ENCODE measurements around the gene BSDC1. TPM values are rescaled to one million over a fixed set of nuclear protein-coding genes. Genes with fewer than 3 reads are reported as not detected.
A peak's percentile ranks its signal among the peaks of the same experiment; 100 is the strongest.

The BSDC1 gene
- total and polyA plus RNA-seq, 2 of the 13 experiments (the other 11 are each of a cell fraction or from before 2014, with no cell fraction given): 40.3 to 64.2 TPM

DNA sequence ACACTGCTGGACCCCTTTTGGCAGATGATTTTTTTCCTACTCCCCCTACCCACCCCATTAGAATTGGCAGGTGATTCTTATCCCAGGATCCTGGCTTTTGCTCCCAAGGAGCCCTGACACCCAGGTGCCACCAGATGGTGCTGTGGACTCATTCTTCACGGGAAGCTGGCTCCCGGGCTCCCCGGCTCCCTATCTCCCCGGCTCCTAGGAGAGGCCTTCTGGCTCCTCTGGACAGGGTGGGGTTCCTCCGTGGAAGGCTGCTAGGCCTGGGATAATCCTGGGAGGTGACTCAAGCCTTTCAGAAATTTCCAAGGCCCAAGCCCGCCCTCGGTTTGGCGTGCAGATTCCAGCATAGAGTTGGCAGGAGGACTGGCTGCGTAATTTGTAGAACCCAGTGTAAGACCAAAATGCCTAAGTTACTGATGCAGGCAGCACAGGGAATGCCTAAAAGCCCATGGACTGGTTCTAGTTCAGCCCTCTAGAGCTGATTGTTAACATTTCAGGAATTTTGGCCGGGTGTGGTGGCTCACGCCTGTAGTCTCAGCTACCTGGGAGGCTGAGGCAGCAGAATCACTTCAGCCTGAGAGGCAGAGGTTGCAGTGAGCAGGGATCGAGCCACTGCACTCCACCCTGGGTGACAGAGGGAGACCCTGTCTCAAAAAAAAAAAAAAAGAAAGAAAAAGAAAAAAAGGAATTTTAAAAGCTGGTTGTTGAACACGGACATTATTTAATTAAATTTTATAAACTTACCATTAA is 6.8 kb upstream of the BSDC1 start (continued):
- TF ChIP-seq CCAR2 (optimal IDR thresholded peaks at IDR 0.05; ENCODE audit: low read depth, low read length) (no peak), NR2F1 (CRISPR knock-in tag; IDR thresholded peaks at IDR 0.05) (no peak), ZNF350 (CRISPR knock-in tag; IDR thresholded peaks at IDR 0.05; ENCODE audit: borderline replicate concordance, low read depth) (no peak), KMT2A (CRISPR knock-in tag; IDR thresholded peaks at IDR 0.05) (no peak), ZC3H13 (CRISPR knock-in tag; IDR thresholded peaks at IDR 0.05) (no peak), ZNF101 (CRISPR knock-in tag; IDR thresholded peaks at IDR 0.05; ENCODE audit: borderline replicate concordance, low read depth) (no peak), RBM39 (IDR thresholded peaks at IDR 0.05; ENCODE audit: low read depth, low read length, poor library complexity, severe bottlenecking) (no peak), SRSF9 (IDR thresholded peaks at IDR 0.05; ENCODE audit: borderline replicate concordance, insufficient read depth, low read depth, low read length, poor library complexity, severe bottlenecking) (no peak), ETV5 (CRISPR knock-in tag; IDR thresholded peaks at IDR 0.05; ENCODE audit: borderline replicate concordance) (no peak), ZNF501 (CRISPR knock-in tag; IDR thresholded peaks at IDR 0.05) (peak; percentile 71; the same call in 1 of the 2 replicates), EHMT2 (IDR thresholded peaks at IDR 0.05; ENCODE audit: borderline replicate concordance, low read depth, low read length) (no peak), ZNF282 (IDR thresholded peaks at IDR 0.05; ENCODE audit: partially characterized antibody) (no peak), ZNF24 (IDR thresholded peaks at IDR 0.05) (no peak), FOSL1 (CRISPR knock-in tag; IDR thresholded peaks at IDR 0.05; ENCODE audit: borderline replicate concordance) (no peak), ZNF772 (CRISPR knock-in tag; IDR thresholded peaks at IDR 0.05) (no peak)
- TF ChIP-seq, protein P1, sequence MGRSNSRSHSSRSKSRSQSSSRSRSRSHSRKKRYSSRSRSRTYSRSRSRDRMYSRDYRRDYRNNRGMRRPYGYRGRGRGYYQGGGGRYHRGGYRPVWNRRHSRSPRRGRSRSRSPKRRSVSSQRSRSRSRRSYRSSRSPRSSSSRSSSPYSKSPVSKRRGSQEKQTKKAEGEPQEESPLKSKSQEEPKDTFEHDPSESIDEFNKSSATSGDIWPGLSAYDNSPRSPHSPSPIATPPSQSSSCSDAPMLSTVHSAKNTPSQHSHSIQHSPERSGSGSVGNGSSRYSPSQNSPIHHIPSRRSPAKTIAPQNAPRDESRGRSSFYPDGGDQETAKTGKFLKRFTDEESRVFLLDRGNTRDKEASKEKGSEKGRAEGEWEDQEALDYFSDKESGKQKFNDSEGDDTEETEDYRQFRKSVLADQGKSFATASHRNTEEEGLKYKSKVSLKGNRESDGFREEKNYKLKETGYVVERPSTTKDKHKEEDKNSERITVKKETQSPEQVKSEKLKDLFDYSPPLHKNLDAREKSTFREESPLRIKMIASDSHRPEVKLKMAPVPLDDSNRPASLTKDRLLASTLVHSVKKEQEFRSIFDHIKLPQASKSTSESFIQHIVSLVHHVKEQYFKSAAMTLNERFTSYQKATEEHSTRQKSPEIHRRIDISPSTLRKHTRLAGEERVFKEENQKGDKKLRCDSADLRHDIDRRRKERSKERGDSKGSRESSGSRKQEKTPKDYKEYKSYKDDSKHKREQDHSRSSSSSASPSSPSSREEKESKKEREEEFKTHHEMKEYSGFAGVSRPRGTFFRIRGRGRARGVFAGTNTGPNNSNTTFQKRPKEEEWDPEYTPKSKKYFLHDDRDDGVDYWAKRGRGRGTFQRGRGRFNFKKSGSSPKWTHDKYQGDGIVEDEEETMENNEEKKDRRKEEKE (IDR thresholded peaks at IDR 0.05): no peak
- TF ChIP-seq, protein P2, sequence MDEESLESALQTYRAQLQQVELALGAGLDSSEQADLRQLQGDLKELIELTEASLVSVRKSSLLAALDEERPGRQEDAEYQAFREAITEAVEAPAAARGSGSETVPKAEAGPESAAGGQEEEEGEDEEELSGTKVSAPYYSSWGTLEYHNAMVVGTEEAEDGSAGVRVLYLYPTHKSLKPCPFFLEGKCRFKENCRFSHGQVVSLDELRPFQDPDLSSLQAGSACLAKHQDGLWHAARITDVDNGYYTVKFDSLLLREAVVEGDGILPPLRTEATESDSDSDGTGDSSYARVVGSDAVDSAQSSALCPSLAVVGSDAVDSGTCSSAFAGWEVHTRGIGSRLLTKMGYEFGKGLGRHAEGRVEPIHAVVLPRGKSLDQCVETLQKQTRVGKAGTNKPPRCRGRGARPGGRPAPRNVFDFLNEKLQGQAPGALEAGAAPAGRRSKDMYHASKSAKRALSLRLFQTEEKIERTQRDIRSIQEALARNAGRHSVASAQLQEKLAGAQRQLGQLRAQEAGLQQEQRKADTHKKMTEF (CRISPR knock-in tag; IDR thresholded peaks at IDR 0.05): 0 out of 2 replicates have a peak, but pooled peaks have one; percentile 46
- TF ChIP-seq, protein P3, sequence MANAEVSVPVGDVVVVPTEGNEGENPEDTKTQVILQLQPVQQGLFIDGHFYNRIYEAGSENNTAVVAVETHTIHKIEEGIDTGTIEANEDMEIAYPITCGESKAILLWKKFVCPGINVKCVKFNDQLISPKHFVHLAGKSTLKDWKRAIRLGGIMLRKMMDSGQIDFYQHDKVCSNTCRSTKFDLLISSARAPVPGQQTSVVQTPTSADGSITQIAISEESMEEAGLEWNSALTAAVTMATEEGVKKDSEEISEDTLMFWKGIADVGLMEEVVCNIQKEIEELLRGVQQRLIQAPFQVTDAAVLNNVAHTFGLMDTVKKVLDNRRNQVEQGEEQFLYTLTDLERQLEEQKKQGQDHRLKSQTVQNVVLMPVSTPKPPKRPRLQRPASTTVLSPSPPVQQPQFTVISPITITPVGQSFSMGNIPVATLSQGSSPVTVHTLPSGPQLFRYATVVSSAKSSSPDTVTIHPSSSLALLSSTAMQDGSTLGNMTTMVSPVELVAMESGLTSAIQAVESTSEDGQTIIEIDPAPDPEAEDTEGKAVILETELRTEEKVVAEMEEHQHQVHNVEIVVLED (CRISPR knock-in tag; IDR thresholded peaks at IDR 0.05; ENCODE audit: borderline replicate concordance): no peak
- TF ChIP-seq, protein P4, sequence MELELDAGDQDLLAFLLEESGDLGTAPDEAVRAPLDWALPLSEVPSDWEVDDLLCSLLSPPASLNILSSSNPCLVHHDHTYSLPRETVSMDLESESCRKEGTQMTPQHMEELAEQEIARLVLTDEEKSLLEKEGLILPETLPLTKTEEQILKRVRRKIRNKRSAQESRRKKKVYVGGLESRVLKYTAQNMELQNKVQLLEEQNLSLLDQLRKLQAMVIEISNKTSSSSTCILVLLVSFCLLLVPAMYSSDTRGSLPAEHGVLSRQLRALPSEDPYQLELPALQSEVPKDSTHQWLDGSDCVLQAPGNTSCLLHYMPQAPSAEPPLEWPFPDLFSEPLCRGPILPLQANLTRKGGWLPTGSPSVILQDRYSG (CRISPR knock-in tag; IDR thresholded peaks at IDR 0.05): no peak
- TF ChIP-seq, protein P5, sequence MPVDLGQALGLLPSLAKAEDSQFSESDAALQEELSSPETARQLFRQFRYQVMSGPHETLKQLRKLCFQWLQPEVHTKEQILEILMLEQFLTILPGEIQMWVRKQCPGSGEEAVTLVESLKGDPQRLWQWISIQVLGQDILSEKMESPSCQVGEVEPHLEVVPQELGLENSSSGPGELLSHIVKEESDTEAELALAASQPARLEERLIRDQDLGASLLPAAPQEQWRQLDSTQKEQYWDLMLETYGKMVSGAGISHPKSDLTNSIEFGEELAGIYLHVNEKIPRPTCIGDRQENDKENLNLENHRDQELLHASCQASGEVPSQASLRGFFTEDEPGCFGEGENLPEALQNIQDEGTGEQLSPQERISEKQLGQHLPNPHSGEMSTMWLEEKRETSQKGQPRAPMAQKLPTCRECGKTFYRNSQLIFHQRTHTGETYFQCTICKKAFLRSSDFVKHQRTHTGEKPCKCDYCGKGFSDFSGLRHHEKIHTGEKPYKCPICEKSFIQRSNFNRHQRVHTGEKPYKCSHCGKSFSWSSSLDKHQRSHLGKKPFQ (CRISPR knock-in tag; IDR thresholded peaks at IDR 0.05; ENCODE audit: insufficient replicate concordance): no peak

All from HepG2 (cell line).